Measurements from ENCODE around the gene GRHL3.

DNA sequence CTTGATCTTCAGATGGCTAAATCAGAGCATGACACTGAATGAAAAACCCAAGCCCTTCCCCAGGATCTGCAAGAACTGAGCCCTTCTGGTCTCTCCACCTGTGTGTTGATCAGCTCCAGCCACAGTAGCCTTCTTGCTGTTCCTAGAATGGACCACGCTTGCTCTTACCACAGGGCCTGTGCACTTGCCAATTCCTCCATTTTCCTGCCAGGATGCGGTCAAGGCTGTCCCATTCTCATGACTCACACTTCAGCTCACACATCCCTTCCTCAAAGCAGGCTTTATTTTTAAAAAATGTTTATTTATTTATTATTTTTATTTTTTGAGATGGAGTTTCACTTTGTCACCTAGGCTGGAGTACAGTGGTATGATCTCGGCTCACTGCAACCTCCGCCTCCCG lies 43.6 kb upstream of the GRHL3 start:
- TF ChIP-seq, protein P1, sequence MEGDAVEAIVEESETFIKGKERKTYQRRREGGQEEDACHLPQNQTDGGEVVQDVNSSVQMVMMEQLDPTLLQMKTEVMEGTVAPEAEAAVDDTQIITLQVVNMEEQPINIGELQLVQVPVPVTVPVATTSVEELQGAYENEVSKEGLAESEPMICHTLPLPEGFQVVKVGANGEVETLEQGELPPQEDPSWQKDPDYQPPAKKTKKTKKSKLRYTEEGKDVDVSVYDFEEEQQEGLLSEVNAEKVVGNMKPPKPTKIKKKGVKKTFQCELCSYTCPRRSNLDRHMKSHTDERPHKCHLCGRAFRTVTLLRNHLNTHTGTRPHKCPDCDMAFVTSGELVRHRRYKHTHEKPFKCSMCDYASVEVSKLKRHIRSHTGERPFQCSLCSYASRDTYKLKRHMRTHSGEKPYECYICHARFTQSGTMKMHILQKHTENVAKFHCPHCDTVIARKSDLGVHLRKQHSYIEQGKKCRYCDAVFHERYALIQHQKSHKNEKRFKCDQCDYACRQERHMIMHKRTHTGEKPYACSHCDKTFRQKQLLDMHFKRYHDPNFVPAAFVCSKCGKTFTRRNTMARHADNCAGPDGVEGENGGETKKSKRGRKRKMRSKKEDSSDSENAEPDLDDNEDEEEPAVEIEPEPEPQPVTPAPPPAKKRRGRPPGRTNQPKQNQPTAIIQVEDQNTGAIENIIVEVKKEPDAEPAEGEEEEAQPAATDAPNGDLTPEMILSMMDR (conservative IDR thresholded peaks at IDR 0.05), result no peak
- TF ChIP-seq EZH2 (IDR thresholded peaks at IDR 0.05; ENCODE audit: low read depth), result no peak

All from PC-9 (cell line).